K562 (cell line): ENCODE results near the gene COX20. TPM values are rescaled to one million over a fixed set of nuclear protein-coding genes. Genes with fewer than 3 reads are reported as not detected.

Experiments
- ARID2 ChIP-seq: fragments of 450-650 bp; IDR thresholded peaks from 2 replicates; pipeline ENCODE4 v1.6.1; 2017; ENCODE audit warnings: antibody characterized with exemption, mild to moderate bottlenecking
- CEBPB ChIP-seq: fragments of 450-650 bp; IDR thresholded peaks from 2 replicates; pipeline ENCODE4 v1.6.1; 2016; ENCODE audit warnings: missing genetic modification characterization, missing compliant biosample characterization
- CXXC5 ChIP-seq: fragments of 250-450 bp; sonication (Bioruptor Pico); IDR thresholded peaks from 2 replicates; pipeline ENCODE4 v1.8.0; 2022; ENCODE audit warnings: inconsistent platforms, mild to moderate bottlenecking, moderate library complexity
- DNMT1 ChIP-seq: fragments of 450-650 bp; IDR thresholded peaks from 2 replicates; pipeline ENCODE4 v1.6.1; 2016; ENCODE audit warnings: antibody characterized with exemption, mild to moderate bottlenecking
- FOXJ2 ChIP-seq: fragments of 200-800 bp; sonication (Bioruptor generic); IDR thresholded peaks from 2 replicates; pipeline ENCODE4 v1.6.1; 2016; ENCODE audit warnings: missing genetic modification characterization, missing compliant biosample characterization
- KLF6 ChIP-seq: fragments of 250-450 bp; sonication (Bioruptor Pico); IDR thresholded peaks from 2 replicates; pipeline ENCODE4 v1.4.0; 2020; ENCODE audit warnings: mild to moderate bottlenecking, moderate library complexity, borderline replicate concordance
- NFATC3 ChIP-seq: fragments of 450-650 bp; IDR thresholded peaks from 2 replicates; pipeline ENCODE4 v1.6.1; 2017; ENCODE audit warnings: mild to moderate bottlenecking
- RHOXF2B ChIP-seq: fragments of 250-450 bp; sonication (Bioruptor Pico); conservative IDR thresholded peaks from 2 replicates; pipeline ENCODE4 v1.5.1; 2021
- TAF7 ChIP-seq: fragments of 450-650 bp; IDR thresholded peaks from 2 replicates; pipeline ENCODE4 v1.6.1; 2016; ENCODE audit warnings: missing genetic modification characterization, missing compliant biosample characterization
- TFAM ChIP-seq: fragments of 250-450 bp; sonication (Bioruptor Pico); conservative IDR thresholded peaks from 2 replicates; pipeline ENCODE4 v1.5.0; 2021; ENCODE audit warnings: mild to moderate bottlenecking, moderate library complexity
- ZBTB1 ChIP-seq: sonication (generic); formaldehyde crosslinking; IDR thresholded peaks from 2 replicates; pipeline ENCODE4 v1.8.1; 2023; ENCODE audit warnings: missing genetic modification reagents, low read depth, mild to moderate bottlenecking, borderline replicate concordance
- ZNF212 ChIP-seq: fragments of 450-650 bp; formaldehyde crosslinking; IDR thresholded peaks from 2 replicates; pipeline ENCODE4 v1.4.0; 2020; ENCODE audit warnings: mild to moderate bottlenecking
- polyA plus RNA-seq, 8 experiments: library from polyadenylated mRNA; depleted of rRNA in 4 of 8; stranded (reverse) in 5 of 8; unstranded in 3 of 8; fragments of >200 nt; fragmentation: Nextera tagmentation in 2 of 8; fragmentation: Illumina TruSeq in 1 of 8; extraction: Ambion mirVana in 2 of 8; extraction: Trizol in 1 of 8; gene quantifications; 2 replicates each; pipeline versions ENCODE4 v1.2.1 to v1.2.3, GENCODE V29; 2011 to 2014; ENCODE audit warnings: inconsistent platforms in 1 of 8, missing spikeins in 1 of 8
- total RNA-seq, 7 experiments: library from RNA; depleted of rRNA in 6 of 7; stranded (reverse); fragments of >200 nt in 6 of 7; fragmentation: Illumina TruSeq in 2 of 7; extraction: Trizol in 2 of 7; gene quantifications; 2 replicates each; pipeline versions ENCODE4 v1.2.1 to v1.2.3, GENCODE V29; 2011 to 2021; ENCODE audit warnings: low replicate concordance in 1 of 7
- TF ChIP-seq, protein P1 (sequence below): fragments of 250-450 bp; sonication (Bioruptor Pico); IDR thresholded peaks from 2 replicates; pipeline ENCODE4 v1.5.0; 2020; ENCODE audit warnings: mild to moderate bottlenecking, borderline replicate concordance
- TF ChIP-seq, protein P2 (sequence below): fragments of 450-650 bp; IDR thresholded peaks from 2 replicates; pipeline ENCODE4 v1.6.1; 2016; ENCODE audit warnings: low read depth, mild to moderate bottlenecking, moderate library complexity
- TF ChIP-seq, protein P3 (sequence below): sonication (generic); formaldehyde crosslinking; IDR thresholded peaks from 2 replicates; pipeline ENCODE4 v1.4.0; 2020; ENCODE audit warnings: mild to moderate bottlenecking, missing genetic modification reagents
- TF ChIP-seq, protein P4 (sequence below): fragments of 250-450 bp; sonication (Bioruptor Pico); IDR thresholded peaks from 2 replicates; pipeline ENCODE4 v1.5.0; 2021
- TF ChIP-seq, protein P5 (sequence below), 3 experiments: fragments of 200-800 bp in 1 of 3; sonication (Bioruptor generic) in 1 of 3; sonication (generic) in 1 of 3; formaldehyde crosslinking in 1 of 3; IDR thresholded peaks; 2 replicates each; pipeline versions ENCODE4 v1.6.1 to v1.8.0; 2016 to 2022; ENCODE audit warnings: mild to moderate bottlenecking in 2 of 3, missing compliant biosample characterization in 2 of 3, missing genetic modification characterization in 2 of 3, missing genetic modification reagents in 1 of 3
- TF ChIP-seq, protein P6 (sequence below): fragments of 200-800 bp; sonication (Bioruptor generic); IDR thresholded peaks from 2 replicates; pipeline ENCODE4 v1.6.1; 2017; ENCODE audit warnings: missing genetic modification characterization, missing compliant biosample characterization
- TF ChIP-seq, protein P7 (sequence below): fragments of 250-450 bp; sonication (Bioruptor Pico); IDR thresholded peaks from 2 replicates; pipeline ENCODE4 v1.8.0; 2022; ENCODE audit warnings: moderate library complexity, mild to moderate bottlenecking, inconsistent platforms

The COX20 gene
- total and polyA plus RNA-seq, 9 of the 15 experiments (the other 6 are each of a cell fraction or from before 2014, with no cell fraction given), result 41.5 to 192 (median 84.3) TPM

DNA sequence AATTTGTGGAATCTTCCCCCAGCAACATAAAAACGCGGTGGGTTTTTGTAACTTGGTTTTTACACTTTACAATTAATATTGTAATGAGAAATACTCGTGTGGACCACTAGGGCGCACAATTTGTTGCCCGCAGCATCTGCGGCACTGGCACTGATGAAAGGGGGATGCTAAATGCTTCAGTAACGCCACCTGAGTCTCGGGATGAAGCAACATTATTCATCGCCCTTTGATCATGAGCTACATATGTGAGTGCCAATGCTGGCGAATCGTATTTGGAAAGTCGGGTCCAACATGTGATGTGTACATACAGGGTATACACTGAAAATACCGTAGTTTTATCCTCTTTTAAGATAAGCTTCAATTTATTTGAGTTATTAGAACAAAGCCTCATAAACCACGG, 34.2 kb upstream of the COX20 start (continued):
- TF ChIP-seq, protein P1, sequence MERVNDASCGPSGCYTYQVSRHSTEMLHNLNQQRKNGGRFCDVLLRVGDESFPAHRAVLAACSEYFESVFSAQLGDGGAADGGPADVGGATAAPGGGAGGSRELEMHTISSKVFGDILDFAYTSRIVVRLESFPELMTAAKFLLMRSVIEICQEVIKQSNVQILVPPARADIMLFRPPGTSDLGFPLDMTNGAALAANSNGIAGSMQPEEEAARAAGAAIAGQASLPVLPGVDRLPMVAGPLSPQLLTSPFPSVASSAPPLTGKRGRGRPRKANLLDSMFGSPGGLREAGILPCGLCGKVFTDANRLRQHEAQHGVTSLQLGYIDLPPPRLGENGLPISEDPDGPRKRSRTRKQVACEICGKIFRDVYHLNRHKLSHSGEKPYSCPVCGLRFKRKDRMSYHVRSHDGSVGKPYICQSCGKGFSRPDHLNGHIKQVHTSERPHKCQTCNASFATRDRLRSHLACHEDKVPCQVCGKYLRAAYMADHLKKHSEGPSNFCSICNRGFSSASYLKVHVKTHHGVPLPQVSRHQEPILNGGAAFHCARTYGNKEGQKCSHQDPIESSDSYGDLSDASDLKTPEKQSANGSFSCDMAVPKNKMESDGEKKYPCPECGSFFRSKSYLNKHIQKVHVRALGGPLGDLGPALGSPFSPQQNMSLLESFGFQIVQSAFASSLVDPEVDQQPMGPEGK, result no peak
- TF ChIP-seq, protein P2, sequence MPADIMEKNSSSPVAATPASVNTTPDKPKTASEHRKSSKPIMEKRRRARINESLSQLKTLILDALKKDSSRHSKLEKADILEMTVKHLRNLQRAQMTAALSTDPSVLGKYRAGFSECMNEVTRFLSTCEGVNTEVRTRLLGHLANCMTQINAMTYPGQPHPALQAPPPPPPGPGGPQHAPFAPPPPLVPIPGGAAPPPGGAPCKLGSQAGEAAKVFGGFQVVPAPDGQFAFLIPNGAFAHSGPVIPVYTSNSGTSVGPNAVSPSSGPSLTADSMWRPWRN, result no peak
- no peak for TF ChIP-seq DNMT1
- TF ChIP-seq TFAM (CRISPR knock-in tag), result no peak
- TF ChIP-seq KLF6 (CRISPR knock-in tag), result no peak
- peak; percentile 64 for TF ChIP-seq CEBPB (tag)
- TF ChIP-seq ZNF212, result no peak
- TF ChIP-seq, protein P3, sequence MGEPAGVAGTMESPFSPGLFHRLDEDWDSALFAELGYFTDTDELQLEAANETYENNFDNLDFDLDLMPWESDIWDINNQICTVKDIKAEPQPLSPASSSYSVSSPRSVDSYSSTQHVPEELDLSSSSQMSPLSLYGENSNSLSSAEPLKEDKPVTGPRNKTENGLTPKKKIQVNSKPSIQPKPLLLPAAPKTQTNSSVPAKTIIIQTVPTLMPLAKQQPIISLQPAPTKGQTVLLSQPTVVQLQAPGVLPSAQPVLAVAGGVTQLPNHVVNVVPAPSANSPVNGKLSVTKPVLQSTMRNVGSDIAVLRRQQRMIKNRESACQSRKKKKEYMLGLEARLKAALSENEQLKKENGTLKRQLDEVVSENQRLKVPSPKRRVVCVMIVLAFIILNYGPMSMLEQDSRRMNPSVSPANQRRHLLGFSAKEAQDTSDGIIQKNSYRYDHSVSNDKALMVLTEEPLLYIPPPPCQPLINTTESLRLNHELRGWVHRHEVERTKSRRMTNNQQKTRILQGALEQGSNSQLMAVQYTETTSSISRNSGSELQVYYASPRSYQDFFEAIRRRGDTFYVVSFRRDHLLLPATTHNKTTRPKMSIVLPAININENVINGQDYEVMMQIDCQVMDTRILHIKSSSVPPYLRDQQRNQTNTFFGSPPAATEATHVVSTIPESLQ (CRISPR knock-in tag), result no peak
- no peak for TF ChIP-seq FOXJ2 (tag)
- no peak for TF ChIP-seq ZBTB1
- TF ChIP-seq, protein P4, sequence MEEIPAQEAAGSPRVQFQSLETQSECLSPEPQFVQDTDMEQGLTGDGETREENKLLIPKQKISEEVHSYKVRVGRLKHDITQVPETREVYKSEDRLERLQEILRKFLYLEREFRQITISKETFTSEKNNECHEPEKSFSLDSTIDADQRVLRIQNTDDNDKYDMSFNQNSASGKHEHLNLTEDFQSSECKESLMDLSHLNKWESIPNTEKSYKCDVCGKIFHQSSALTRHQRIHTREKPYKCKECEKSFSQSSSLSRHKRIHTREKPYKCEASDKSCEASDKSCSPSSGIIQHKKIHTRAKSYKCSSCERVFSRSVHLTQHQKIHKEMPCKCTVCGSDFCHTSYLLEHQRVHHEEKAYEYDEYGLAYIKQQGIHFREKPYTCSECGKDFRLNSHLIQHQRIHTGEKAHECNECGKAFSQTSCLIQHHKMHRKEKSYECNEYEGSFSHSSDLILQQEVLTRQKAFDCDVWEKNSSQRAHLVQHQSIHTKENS (CRISPR knock-in tag), result no peak
- TF ChIP-seq, protein P5, sequence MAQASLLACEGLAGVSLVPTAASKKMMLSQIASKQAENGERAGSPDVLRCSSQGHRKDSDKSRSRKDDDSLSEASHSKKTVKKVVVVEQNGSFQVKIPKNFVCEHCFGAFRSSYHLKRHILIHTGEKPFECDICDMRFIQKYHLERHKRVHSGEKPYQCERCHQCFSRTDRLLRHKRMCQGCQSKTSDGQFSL (CRISPR knock-in tag; IDR thresholded peaks at IDR 0.05), result no peak
- TF ChIP-seq, protein P5 (tag; IDR thresholded peaks at IDR 0.05), result no peak
- no peak for TF ChIP-seq RHOXF2B (CRISPR knock-in tag)
- TF ChIP-seq, protein P6, sequence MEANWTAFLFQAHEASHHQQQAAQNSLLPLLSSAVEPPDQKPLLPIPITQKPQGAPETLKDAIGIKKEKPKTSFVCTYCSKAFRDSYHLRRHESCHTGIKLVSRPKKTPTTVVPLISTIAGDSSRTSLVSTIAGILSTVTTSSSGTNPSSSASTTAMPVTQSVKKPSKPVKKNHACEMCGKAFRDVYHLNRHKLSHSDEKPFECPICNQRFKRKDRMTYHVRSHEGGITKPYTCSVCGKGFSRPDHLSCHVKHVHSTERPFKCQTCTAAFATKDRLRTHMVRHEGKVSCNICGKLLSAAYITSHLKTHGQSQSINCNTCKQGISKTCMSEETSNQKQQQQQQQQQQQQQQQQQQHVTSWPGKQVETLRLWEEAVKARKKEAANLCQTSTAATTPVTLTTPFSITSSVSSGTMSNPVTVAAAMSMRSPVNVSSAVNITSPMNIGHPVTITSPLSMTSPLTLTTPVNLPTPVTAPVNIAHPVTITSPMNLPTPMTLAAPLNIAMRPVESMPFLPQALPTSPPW (CRISPR knock-in tag), result 0 out of 2 replicates have a peak, but pooled peaks have one; percentile 17
- TF ChIP-seq CXXC5, result peak; percentile 40
- TF ChIP-seq NFATC3, result no peak
- TF ChIP-seq TAF7 (tag), result no peak
- TF ChIP-seq ARID2, result no peak
- TF ChIP-seq, protein P7, sequence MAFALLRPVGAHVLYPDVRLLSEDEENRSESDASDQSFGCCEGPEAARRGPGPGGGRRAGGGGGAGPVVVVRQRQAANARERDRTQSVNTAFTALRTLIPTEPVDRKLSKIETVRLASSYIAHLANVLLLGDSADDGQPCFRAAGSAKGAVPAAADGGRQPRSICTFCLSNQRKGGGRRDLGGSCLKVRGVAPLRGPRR (CRISPR knock-in tag), result no peak
